BE2C (cell line): ENCODE measurements around the gene CTRB2.
A peak's percentile ranks its signal among the peaks of the same experiment; 100 is the strongest.

Experiments used
- DNase-seq: peaks from one replicate; pipeline ENCODE4 v3.0.0-alpha.2; 2020
- H3K27me3 ChIP-seq: fragments of 250-450 bp; sonication (Bioruptor Pico); 2 replicates; pipeline ENCODE4 v1.5.1; 2020; ENCODE audit warnings: mild to moderate bottlenecking
- H3K36me3 ChIP-seq: fragments of 250-450 bp; sonication (Bioruptor Pico); 2 replicates; pipeline ENCODE4 v1.5.1; 2020; ENCODE audit warnings: mild to moderate bottlenecking
- H3K4me1 ChIP-seq: fragments of 250-450 bp; sonication (Bioruptor Pico); 2 replicates; pipeline ENCODE4 v1.5.1; 2020
- H3K4me3 ChIP-seq: 2 replicates; pipeline ENCODE4 v1.5.1; 2011; ENCODE audit warnings: low read depth, low read length
- H3K9me3 ChIP-seq: fragments of 250-450 bp; sonication (Bioruptor Pico); 2 replicates; pipeline ENCODE4 v1.5.1; 2020
- CTCF ChIP-seq: IDR thresholded peaks from 2 replicates; pipeline ENCODE4 v1.5.1; 2012; ENCODE audit warnings: mild to moderate bottlenecking, low read depth, low read length

The CTRB2 gene

GRCh38 chr16:75238853-75239541, 32.0 kb upstream of the CTRB2 start:
- H3K4me3 ChIP-seq: no peak overlapping the region
- H3K27me3 ChIP-seq: no peaks in the 10 kb centered on the region
- peaks cover 21% of the 10 kb centered on the region for H3K36me3 ChIP-seq
- H3K9me3 ChIP-seq: no peaks in the 10 kb centered on the region
- H3K4me1 ChIP-seq: peaks cover 16% of the 10 kb centered on the region
- peak; percentile 54 for DNase-seq
- TF ChIP-seq CTCF: peak; percentile 28

GRCh38 chr16:75238132-75238852, 31.3 kb upstream of the CTRB2 start:
- Histone ChIP-seq H3K36me3 (peaks cover 26% of the 10 kb centered on the region), H3K27me3 (no peaks in the 10 kb centered on the region), H3K9me3 (no peaks in the 10 kb centered on the region), H3K4me3 (no peak overlapping the region), H3K4me1 (peaks cover 18% of the 10 kb centered on the region)
- TF ChIP-seq CTCF: no peak
- DNase-seq: peak; percentile 49

GRCh38 chr16:75237398-75238131, 30.6 kb upstream of the CTRB2 start:
- H3K4me3 ChIP-seq: no peak overlapping the region
- no peak for DNase-seq
- H3K27me3 ChIP-seq: no peaks in the 10 kb centered on the region
- H3K9me3 ChIP-seq: no peaks in the 10 kb centered on the region
- peaks cover 18% of the 10 kb centered on the region for H3K4me1 ChIP-seq
- H3K36me3 ChIP-seq: peaks cover 30% of the 10 kb centered on the region
- TF ChIP-seq CTCF: no peak

- no peak for DNase-seq
- Histone ChIP-seq H3K27me3 (no peaks in the 10 kb centered on the region), H3K4me3 (no peak overlapping the region), H3K36me3 (peaks cover 33% of the 10 kb centered on the region), H3K4me1 (peaks cover 18% of the 10 kb centered on the region), H3K9me3 (no peaks in the 10 kb centered on the region)
- no peak for TF ChIP-seq CTCF
Measured at GRCh38 chr16:75236736-75237397, 29.9 kb upstream of the CTRB2 start.

- peaks cover 18% of the 10 kb centered on the region for H3K4me1 ChIP-seq
- peaks cover 33% of the 10 kb centered on the region for H3K36me3 ChIP-seq
- no peak for DNase-seq
- TF ChIP-seq CTCF: no peak
- no peak overlapping the region for H3K4me3 ChIP-seq
- no peaks in the 10 kb centered on the region for H3K9me3 ChIP-seq
- no peaks in the 10 kb centered on the region for H3K27me3 ChIP-seq
Measured at GRCh38 chr16:75236232-75236631, 29.3 kb upstream of the CTRB2 start.
